Myocyte (in vitro differentiated cells): ENCODE data around the gene RELN. TPM values are rescaled to one million over a fixed set of nuclear protein-coding genes. Genes with fewer than 3 reads are reported as not detected.
"Not testable (repeated sequence)": the region's sequence is repeated elsewhere in the genome, so short reads cannot be mapped to it uniquely, and the experiment has no call there.

Experiments used
- DNase-seq: peaks from one replicate; pipeline ENCODE4 v3.0.0-alpha.2; 2012; ENCODE audit warnings: low read depth
- total RNA-seq: library from RNA; depleted of rRNA; stranded (reverse); fragments of >200 nt; gene quantifications from 2 replicates; pipeline ENCODE4 v1.2.3, GENCODE V29; 2014

RELN gene
- total RNA-seq, 1 donor from 2014 or later: 0.13 TPM

GRCh38 chr7:103521937-103522336 is 467.5 kb downstream of the RELN start:
- DNase-seq: no peak

GRCh38 chr7:103504505-103505135 is 484.8 kb downstream of the RELN start:
- DNase-seq: no peak

GRCh38 chr7:103501206-103501605 is 488.3 kb downstream of the RELN start:
- no peak for DNase-seq

- DNase-seq: no peak
These were observed 489.5 kb downstream of the RELN start for GRCh38 chr7:103499976-103500375.

- DNase-seq: no peak
These were observed 502.0 kb downstream of the RELN start for GRCh38 chr7:103487419-103487818.

- DNase-seq: not testable (repeated sequence)
These were observed 502.6 kb downstream of the RELN start for GRCh38 chr7:103486873-103487272.

- no peak for DNase-seq
These were observed 508.7 kb downstream of the RELN start for GRCh38 chr7:103480771-103481170.

- DNase-seq: no peak
These were observed 514.5 kb downstream of the RELN start for GRCh38 chr7:103474956-103475355.

- no peak for DNase-seq
These were observed 520.1 kb downstream of the RELN start for GRCh38 chr7:103469095-103469948.

GRCh38 chr7:103466814-103467213 is 522.6 kb downstream of the RELN start:
- DNase-seq: no peak

GRCh38 chr7:103462358-103462757 is 527.1 kb downstream of the RELN start:
- no peak for DNase-seq

- peak; percentile 50 for DNase-seq
These were observed 542.1 kb downstream of the RELN start for GRCh38 chr7:103447073-103447960.

- DNase-seq: no peak
These were observed 543.4 kb downstream of the RELN start, which contains the start of gene SLC26A5 for GRCh38 chr7:103446049-103446520. SLC26A5 (minus strand) TSS chr7:103446207; CDS start chr7:103421514, 24,693 bp downstream.

- DNase-seq: no peak
These were observed 544.0 kb downstream of the RELN start for GRCh38 chr7:103445228-103446048.

GRCh38 chr7:103439661-103440060 is 549.8 kb downstream of the RELN start:
- no peak for DNase-seq

GRCh38 chr7:103437623-103438022 is 551.8 kb downstream of the RELN start:
- DNase-seq: no peak

GRCh38 chr7:103432712-103433111 is 556.7 kb downstream of the RELN start:
- peak; percentile 31 for DNase-seq

- no peak for DNase-seq
These were observed 564.3 kb downstream of the RELN start for GRCh38 chr7:103425177-103425576.

GRCh38 chr7:103423467-103424179 is 565.8 kb downstream of the RELN start:
- DNase-seq: no peak
